ENCODE measurements around the gene KCTD18.

- TF ChIP-seq CTCF (IDR thresholded peaks at IDR 0.05), result no peak
- TF ChIP-seq ZFX (IDR thresholded peaks at IDR 0.05; ENCODE audit: borderline replicate concordance), result no peak
Measured at GRCh38 chr2:200477667-200478131, 32.2 kb downstream of the KCTD18 start.

Measured in 22Rv1 (cell line).